ENCODE measurements around the gene DLK1. TPM values are rescaled to one million over a fixed set of nuclear protein-coding genes. Genes with fewer than 3 reads are reported as not detected.

The DLK1 gene
- total RNA-seq, 4 donors from 2014 or later, result 0.53 to 5.1 (median 3.5) TPM

DNA sequence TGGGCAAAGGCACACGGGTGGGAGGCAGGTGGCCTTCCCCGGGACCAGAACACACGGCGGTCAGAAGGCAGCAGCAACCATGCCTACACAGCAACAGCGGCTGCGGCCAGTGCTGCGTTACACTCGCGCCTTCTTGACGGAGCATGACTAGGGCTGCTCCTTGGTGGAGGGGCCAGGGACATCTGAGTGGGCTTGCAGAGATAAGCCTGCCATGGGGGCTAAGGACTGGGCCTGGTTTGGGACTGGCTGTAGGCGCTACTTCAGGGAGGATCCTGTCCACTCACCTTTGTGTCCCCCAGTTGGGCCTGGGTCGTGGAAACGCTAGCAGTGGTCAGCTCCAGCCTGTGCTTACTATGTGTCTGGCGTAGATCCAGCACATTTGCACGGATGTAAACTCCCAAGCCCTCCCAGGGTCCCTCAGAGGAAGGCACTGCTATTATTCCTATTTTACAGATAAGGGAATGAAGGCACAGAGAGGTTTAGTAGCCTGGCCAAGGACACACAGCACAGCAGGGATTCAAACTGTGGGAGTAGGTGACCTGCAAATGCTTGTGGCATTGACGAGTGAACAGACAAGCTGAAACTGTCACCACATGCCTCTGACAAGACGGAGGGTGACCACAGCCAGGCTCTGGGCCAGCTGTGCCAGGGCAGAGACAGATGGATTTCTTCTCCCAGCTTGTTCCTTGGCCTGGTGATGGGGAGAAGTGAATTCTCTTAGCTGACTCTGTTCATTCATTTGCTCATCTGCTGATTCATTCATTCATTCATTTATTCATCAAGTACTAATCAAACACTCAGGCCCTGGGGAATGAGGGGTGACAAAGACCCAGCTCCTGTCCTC lies 31.9 kb upstream of the DLK1 start:
- no peak overlapping the region for H3K27ac ChIP-seq
- no peaks in the 10 kb centered on the region for H3K9me3 ChIP-seq
- DNase-seq, result no peak
- ATAC-seq, result no peak
- H3K27me3 ChIP-seq, result peaks cover 0 to 7% (median 7%) of the 10 kb centered on the region in 3 donors
- in situ Hi-C loops (cut with MboI; ENCODE audit: low sequenced_read_pairs in 4 of 4) (no loop called here), intact Hi-C loops (cut with DNase I; ENCODE audit: low total_unique reads) (no loop called here)
- no peak overlapping the region for H3K4me3 ChIP-seq
- TF ChIP-seq POLR2A (IDR thresholded peaks at IDR 0.05), result no peak
- TF ChIP-seq, protein P1, sequence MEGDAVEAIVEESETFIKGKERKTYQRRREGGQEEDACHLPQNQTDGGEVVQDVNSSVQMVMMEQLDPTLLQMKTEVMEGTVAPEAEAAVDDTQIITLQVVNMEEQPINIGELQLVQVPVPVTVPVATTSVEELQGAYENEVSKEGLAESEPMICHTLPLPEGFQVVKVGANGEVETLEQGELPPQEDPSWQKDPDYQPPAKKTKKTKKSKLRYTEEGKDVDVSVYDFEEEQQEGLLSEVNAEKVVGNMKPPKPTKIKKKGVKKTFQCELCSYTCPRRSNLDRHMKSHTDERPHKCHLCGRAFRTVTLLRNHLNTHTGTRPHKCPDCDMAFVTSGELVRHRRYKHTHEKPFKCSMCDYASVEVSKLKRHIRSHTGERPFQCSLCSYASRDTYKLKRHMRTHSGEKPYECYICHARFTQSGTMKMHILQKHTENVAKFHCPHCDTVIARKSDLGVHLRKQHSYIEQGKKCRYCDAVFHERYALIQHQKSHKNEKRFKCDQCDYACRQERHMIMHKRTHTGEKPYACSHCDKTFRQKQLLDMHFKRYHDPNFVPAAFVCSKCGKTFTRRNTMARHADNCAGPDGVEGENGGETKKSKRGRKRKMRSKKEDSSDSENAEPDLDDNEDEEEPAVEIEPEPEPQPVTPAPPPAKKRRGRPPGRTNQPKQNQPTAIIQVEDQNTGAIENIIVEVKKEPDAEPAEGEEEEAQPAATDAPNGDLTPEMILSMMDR (IDR thresholded peaks at IDR 0.05 in 4 of 5, conservative IDR thresholded peaks at IDR 0.05 in 1 of 5), result no peak
- no peaks in the 10 kb centered on the region for H3K4me1 ChIP-seq
- H3K36me3 ChIP-seq, result no peaks in the 10 kb centered on the region

DNA sequence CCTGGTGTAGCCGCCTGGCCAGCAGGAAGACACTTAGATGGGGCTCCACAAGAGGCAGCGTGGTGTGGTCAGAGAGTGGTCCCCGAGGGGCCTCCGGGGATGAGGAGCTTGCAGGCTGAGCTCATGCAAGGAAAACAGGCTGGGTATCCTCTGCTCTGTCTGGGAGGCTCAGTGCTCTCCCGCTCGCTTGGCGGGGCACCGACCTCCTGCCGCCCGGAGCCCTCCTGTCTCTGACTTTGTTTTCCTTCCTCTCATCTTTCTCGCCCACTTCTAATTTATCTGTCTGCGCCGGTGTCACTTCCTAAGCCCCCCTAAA lies 31.3 kb upstream of the DLK1 start:
- Histone ChIP-seq H3K36me3 (no peaks in the 10 kb centered on the region), H3K27ac (no peak overlapping the region), H3K4me3 (no peak overlapping the region), H3K27me3 (peaks cover 0 to 7% (median 3%) of the 10 kb centered on the region in 3 donors), H3K9me3 (no peaks in the 10 kb centered on the region), H3K4me1 (no peaks in the 10 kb centered on the region)
- intact Hi-C loops (cut with DNase I; ENCODE audit: low total_unique reads), result no loop called here
- no peak for TF ChIP-seq POLR2A (IDR thresholded peaks at IDR 0.05)
- TF ChIP-seq, protein P1 (IDR thresholded peaks at IDR 0.05 in 4 of 5, conservative IDR thresholded peaks at IDR 0.05 in 1 of 5), result no peak
- no peak for DNase-seq
- in situ Hi-C loops (cut with MboI; ENCODE audit: low sequenced_read_pairs in 4 of 4), result no loop called here
- no peak for ATAC-seq

DNA sequence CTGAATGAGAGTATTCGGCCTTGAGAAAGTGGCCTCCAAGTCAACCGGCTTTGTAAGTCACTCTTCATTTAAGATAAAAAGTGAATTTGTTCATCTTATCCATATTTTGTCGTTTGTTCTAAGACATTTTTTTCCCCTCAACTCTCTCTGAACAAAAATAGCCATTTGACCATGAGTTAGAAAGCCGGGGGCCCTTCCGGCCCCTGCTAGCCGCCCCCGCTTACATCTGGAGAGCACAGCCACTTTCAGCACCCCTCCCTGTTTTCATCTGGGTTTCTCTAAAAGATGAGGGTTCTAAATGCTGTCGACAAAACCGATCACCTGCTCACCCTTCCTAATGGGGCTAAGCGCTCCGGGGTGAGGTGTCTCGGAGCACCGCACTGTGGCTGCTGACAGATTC lies 30.7 kb upstream of the DLK1 start:
- peaks cover 0 to 4% (median 0%) of the 10 kb centered on the region in 3 donors for H3K27me3 ChIP-seq
- H3K4me3 ChIP-seq, result no peak overlapping the region
- TF ChIP-seq, protein P1 (IDR thresholded peaks at IDR 0.05 in 4 of 5, conservative IDR thresholded peaks at IDR 0.05 in 1 of 5), result no peak
- in situ Hi-C loops (cut with MboI; ENCODE audit: low sequenced_read_pairs in 4 of 4), result no loop called here
- no peaks in the 10 kb centered on the region for H3K36me3 ChIP-seq
- H3K9me3 ChIP-seq, result no peaks in the 10 kb centered on the region
- no peaks in the 10 kb centered on the region for H3K4me1 ChIP-seq
- DNase-seq (no peak), ATAC-seq (no peak)
- no peak overlapping the region for H3K27ac ChIP-seq
- intact Hi-C loops (cut with DNase I; ENCODE audit: low total_unique reads), result no loop called here

DNA sequence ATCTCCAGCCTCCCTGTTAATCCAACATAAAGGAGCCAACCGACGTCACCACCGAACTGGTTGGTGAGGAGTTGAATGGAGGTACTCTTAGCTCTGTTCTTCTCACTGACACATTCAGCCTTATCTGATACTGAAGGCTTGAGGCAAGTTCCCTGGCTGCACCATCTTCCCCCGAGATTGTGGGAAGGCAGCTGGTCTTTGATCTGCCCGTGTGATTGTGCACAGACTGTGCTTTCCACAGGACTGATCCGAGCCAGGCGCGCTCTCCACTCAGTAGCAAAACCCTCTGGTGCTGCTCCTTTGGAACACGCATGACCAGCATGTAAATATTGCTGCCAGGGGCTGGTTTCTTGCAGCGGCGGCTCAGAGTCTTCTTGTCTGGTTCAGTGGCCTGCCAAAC lies 30.1 kb upstream of the DLK1 start:
- H3K4me1 ChIP-seq, result no peaks in the 10 kb centered on the region
- DNase-seq, result no peak
- no peak for ATAC-seq
- H3K27me3 ChIP-seq, result no peaks in the 10 kb centered on the region
- no peak overlapping the region for H3K27ac ChIP-seq
- H3K36me3 ChIP-seq, result no peaks in the 10 kb centered on the region
- no peaks in the 10 kb centered on the region for H3K9me3 ChIP-seq
- no peak overlapping the region for H3K4me3 ChIP-seq
- intact Hi-C loops (cut with DNase I; ENCODE audit: low total_unique reads) (no loop called here), in situ Hi-C loops (cut with MboI; ENCODE audit: low sequenced_read_pairs in 4 of 4) (no loop called here)
- no peak for TF ChIP-seq POLR2A (IDR thresholded peaks at IDR 0.05)
- TF ChIP-seq, protein P1 (IDR thresholded peaks at IDR 0.05 in 4 of 5, conservative IDR thresholded peaks at IDR 0.05 in 1 of 5), result no peak

DNA sequence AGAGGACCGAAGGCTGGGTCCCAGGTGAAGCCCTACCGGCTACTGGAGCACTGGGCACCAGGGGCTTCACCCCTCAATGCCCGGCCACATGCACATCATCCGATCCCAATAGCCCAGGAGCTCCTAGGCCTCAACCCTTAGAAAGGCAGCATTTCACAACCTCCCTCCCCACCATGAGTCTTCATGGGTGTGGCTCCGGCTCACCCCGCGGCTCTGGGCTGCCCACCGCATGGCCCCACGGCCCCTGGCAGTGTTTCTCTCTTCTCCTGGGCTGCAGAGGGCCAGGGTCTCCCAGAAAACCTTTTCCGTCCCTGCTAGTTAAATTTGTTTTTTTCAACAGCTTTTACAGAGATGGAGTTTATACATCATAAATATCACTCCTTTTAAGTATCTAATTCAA lies 28.6 kb upstream of the DLK1 start:
- no peak for TF ChIP-seq POLR2A (IDR thresholded peaks at IDR 0.05)
- TF ChIP-seq, protein P1 (IDR thresholded peaks at IDR 0.05 in 4 of 5, conservative IDR thresholded peaks at IDR 0.05 in 1 of 5), result no peak
- no peaks in the 10 kb centered on the region for H3K36me3 ChIP-seq
- intact Hi-C loops (cut with DNase I; ENCODE audit: low total_unique reads) (no loop called here), in situ Hi-C loops (cut with MboI; ENCODE audit: low sequenced_read_pairs in 4 of 4) (no loop called here)
- no peak overlapping the region for H3K27ac ChIP-seq
- H3K4me1 ChIP-seq, result no peaks in the 10 kb centered on the region
- no peak for DNase-seq
- no peak for ATAC-seq
- no peaks in the 10 kb centered on the region for H3K9me3 ChIP-seq
- no peaks in the 10 kb centered on the region for H3K27me3 ChIP-seq
- H3K4me3 ChIP-seq, result no peak overlapping the region
